Breast epithelium (tissue), 4 donors: Measurements from ENCODE around the gene ZNF132. TPM values are rescaled to one million over a fixed set of nuclear protein-coding genes. Genes with fewer than 3 reads are reported as not detected.
"Not testable (repeated sequence)": the region's sequence is repeated elsewhere in the genome, so short reads cannot be mapped to it uniquely, and the experiment has no call there.

Experiments
- DNase-seq, 2 donors: peaks; one replicate each; pipeline ENCODE4 v3.0.0-alpha.2; 2019; ENCODE audit warnings: low spot score in 2 of 2
- H3K27ac ChIP-seq, 2 donors: fragments of 200-600 bp; sonication (generic) in 1 of 2; one replicate each; pipeline ENCODE4 v1.5.1; 2016 to 2019; ENCODE audit warnings: mild to moderate bottlenecking in 1 of 2
- H3K27me3 ChIP-seq, 2 donors: fragments of 200-600 bp; sonication (generic) in 1 of 2; one replicate each; pipeline versions ENCODE4 v1.5.1 to v1.6.0; 2017 to 2019; ENCODE audit warnings: control low read depth in 1 of 2, mild to moderate bottlenecking in 1 of 2
- H3K36me3 ChIP-seq: fragments of 200-600 bp; one replicate; pipeline ENCODE4 v1.5.1; 2019
- H3K4me1 ChIP-seq, 2 donors: fragments of 200-600 bp; sonication (generic); one replicate each; pipeline ENCODE4 v1.5.1; 2016 to 2019; ENCODE audit warnings: control low read depth in 1 of 2
- H3K4me3 ChIP-seq, 3 donors: fragments of 200-600 bp; sonication (generic); 1 replicate in 2 of 3; 2 replicates in 1 of 3; pipeline ENCODE4 v1.5.1; 2016 to 2019; ENCODE audit warnings: mild to moderate bottlenecking in 3 of 3, moderate library complexity in 2 of 3
- H3K9me3 ChIP-seq, 2 donors: fragments of 200-600 bp; sonication (generic) in 1 of 2; one replicate each; pipeline ENCODE4 v1.5.1; 2016 to 2019; ENCODE audit warnings: control low read depth in 1 of 2
- CTCF ChIP-seq, 3 donors: fragments of 450-650 bp; IDR thresholded peaks; one replicate each; pipeline ENCODE4 v1.5.1; 2016 to 2017; ENCODE audit warnings: antibody characterized with exemption in 3 of 3, mild to moderate bottlenecking in 3 of 3, moderate library complexity in 3 of 3
- POLR2A ChIP-seq: fragments of 450-650 bp; IDR thresholded peaks from one replicate; pipeline ENCODE4 v1.6.1; 2016; ENCODE audit warnings: antibody characterized with exemption, mild to moderate bottlenecking, moderate library complexity
- POLR2AphosphoS5 ChIP-seq, 3 donors: sonication (generic); formaldehyde crosslinking; IDR thresholded peaks; one replicate each; pipeline ENCODE4 v1.6.1; 2017; ENCODE audit warnings: antibody characterized with exemption in 3 of 3
- intact Hi-C: fragments of 100-400 bp; cut with DNase I; formaldehyde crosslinking; loops from one replicate; pipeline ENCODE4 v1.15.1; 2023; ENCODE audit warnings: low total_unique reads
- total RNA-seq, 3 donors: library from RNA; depleted of rRNA; stranded (reverse); fragments of >200 nt; gene quantifications; one replicate each; pipeline ENCODE4 v1.1.0, GENCODE V29; 2016

Gene ZNF132
- total RNA-seq: 10 to 100 TPM in 1 of 3 donors, 1 to 10 TPM in 2; 3.5 to 13.3 (median 6.2) TPM

DNA sequence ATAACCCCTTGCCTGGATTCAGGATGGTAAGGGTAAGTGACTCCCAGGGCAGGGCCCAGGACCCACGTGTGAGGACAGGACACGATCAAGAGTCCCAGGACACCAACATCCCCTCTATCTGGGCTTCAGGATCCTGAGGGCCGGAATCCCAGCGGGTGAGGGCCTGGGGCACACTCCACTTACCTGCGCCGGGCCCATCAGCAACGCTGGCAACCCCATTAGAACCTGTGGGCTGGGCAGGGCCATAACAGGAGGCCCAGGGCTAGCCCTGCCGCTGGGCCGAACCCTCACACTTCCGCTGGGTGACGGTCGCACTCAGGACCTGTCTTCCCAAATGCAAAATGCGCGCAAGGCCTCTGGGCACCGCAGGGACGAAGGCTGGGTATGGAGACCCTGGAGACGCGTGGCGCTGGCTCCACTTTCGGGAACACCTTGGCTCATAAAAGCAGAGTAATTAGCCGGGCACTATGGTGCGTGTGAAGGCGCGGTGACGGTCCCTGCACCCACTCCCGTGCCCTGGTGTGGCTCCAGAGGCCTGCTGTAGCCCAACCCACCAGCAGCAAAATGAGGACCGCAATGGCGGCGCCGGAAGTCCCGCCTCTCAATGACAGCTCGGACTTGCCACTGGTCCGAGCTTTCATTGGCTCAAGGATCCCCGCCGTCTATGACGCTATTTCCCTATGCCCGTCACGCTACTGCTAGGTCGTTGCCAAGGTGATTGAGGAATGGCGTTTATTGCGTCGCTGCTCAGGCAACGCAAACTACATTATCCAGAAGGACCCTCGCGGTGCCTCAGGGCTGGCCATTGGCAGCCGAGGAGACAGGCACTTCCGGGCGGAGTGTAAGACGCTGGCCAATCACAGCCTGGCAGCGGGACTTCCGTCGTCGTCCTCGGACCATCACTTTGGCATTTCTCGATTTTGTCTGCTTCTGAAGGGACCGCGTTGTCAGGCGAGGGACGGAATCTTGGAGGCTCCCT is at the start of gene ZNF132:
ZNF132 (minus strand) TSS at position 578 of the 979 bp plus-strand sequence; CDS start at position 246, 332 bp downstream.
- intact Hi-C loops: no loop called here
- H3K4me3 ChIP-seq: peak within 1 kb of the TSS; percentile 64 to 92 (median 68)
- no peaks in the 10 kb centered on the region for H3K4me1 ChIP-seq
- TF ChIP-seq POLR2AphosphoS5 (IDR thresholded peaks at IDR 0.05): peak; percentile 85 to 96 (median 87)
- no peak for TF ChIP-seq CTCF (IDR thresholded peaks at IDR 0.05)
- TF ChIP-seq POLR2A: no peak
- peak; percentile 92 to 99 for DNase-seq
- no peaks in the 10 kb centered on the region for H3K27me3 ChIP-seq
- H3K36me3 ChIP-seq: peaks cover 15% of the 10 kb centered on the region
- H3K27ac ChIP-seq: peak within 1 kb of the TSS; percentile 75 to 90
- H3K9me3 ChIP-seq: peaks cover 46 to 47% of the 10 kb centered on the region in 2 donors

DNA sequence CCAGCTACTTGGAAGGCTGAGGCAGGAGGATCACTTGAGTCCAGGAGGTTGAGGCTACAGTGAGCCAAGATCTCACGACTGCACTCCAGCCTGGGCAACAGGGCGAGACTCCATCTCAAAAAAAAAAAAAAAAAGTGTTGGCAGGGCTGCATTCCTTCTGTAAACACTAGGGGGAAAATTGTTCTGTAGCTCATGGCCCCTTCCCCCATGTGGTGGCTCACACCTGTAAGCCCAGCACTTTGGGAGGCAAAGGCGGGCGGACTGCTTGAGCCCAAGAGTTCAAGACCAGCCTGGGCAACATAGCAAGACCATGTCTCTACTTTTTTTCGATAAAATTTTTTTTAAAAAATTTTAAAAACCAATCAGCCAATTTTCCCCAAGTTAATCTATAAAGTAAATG is 44.4 kb upstream of the ZNF132 start:
- H3K4me1 ChIP-seq, H3K4me3 ChIP-seq, H3K27ac ChIP-seq, DNase-seq, H3K36me3 ChIP-seq, intact Hi-C loops, H3K9me3 ChIP-seq, H3K27me3 ChIP-seq: not testable (repeated sequence)

DNA sequence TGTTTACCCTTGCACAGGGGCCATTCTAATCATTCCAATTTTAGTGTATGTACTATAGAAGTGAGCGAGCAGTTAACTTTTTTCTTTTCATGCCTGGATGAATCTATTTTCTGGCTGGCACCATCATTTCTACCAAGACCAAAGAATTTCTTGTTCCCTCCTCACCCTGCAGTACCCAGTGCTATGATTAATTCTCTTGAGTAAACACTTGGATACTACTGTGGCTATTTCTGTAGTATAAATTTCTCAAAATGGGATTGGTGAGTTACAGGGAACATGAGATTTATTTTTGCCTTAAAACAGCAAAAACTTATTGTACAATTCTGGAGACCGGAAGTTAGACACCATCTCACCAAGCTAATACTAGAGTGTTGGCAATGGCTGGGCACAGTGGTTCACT is 43.8 kb upstream of the ZNF132 start:
- DNase-seq: no peak
- no peak for TF ChIP-seq POLR2AphosphoS5 (IDR thresholded peaks at IDR 0.05)
- TF ChIP-seq POLR2A: no peak
- no peak for TF ChIP-seq CTCF (IDR thresholded peaks at IDR 0.05)
- H3K9me3 ChIP-seq: no peaks in the 10 kb centered on the region
- intact Hi-C loops: no loop called here
- no peak overlapping the region for H3K27ac ChIP-seq
- H3K36me3 ChIP-seq: no peaks in the 10 kb centered on the region
- H3K27me3 ChIP-seq: no peaks in the 10 kb centered on the region
- no peaks in the 10 kb centered on the region for H3K4me1 ChIP-seq
- no peak overlapping the region for H3K4me3 ChIP-seq

DNA sequence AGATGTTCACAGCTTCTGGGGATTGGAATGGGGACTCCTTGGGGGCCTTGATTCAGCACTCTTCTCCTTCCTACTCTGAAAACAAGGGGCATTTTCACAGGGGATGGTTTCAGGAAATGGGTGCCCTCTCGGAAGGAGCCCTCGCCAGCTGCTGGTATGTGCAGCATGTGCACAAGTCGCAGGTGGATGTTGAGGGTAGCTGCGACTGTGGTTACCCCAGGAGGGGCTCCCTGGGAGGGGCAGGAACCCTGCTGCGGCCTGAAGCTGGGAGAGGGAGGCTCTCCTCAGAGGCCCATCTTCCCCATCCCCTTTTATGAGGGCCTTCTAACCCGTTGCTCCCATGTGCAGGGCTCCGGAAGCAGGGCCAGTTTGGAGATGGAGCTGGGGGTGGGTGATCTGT is 42.4 kb upstream of the ZNF132 start:
- DNase-seq: no peak
- Histone ChIP-seq H3K36me3 (no peaks in the 10 kb centered on the region), H3K4me3 (no peak overlapping the region), H3K9me3 (no peaks in the 10 kb centered on the region), H3K27me3 (no peaks in the 10 kb centered on the region), H3K4me1 (no peaks in the 10 kb centered on the region), H3K27ac (no peak overlapping the region)
- intact Hi-C loops: no loop called here
- TF ChIP-seq CTCF (IDR thresholded peaks at IDR 0.05) (no peak), POLR2AphosphoS5 (IDR thresholded peaks at IDR 0.05) (no peak), POLR2A (no peak)

DNA sequence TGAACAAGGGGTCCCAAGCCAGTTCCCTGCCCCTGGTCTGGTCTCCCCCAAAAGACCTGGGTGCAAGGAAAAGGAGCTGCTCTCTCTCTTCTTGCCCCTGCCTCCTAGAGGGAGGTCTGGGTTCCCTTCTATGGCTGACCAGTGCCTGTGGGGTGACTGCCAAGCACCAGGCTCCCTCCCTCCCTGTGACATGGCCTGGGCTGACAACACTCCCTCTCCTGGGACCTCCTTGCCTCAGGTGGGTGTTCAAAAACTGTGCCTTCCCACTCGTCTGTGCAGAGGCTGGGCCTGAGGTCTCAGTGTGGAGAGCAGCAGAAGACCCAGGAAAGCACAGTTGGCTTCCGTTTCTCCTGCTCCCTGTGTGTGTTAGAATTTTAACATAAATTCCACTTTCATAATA is 40.9 kb upstream of the ZNF132 start:
- intact Hi-C loops: no loop called here
- no peak for TF ChIP-seq POLR2AphosphoS5 (IDR thresholded peaks at IDR 0.05)
- no peak for TF ChIP-seq POLR2A
- TF ChIP-seq CTCF (IDR thresholded peaks at IDR 0.05): no peak
- no peak for DNase-seq

More for the DNA sequence above, 40.9 kb upstream of the ZNF132 start:
- Histone ChIP-seq H3K4me1 (peaks cover 5 to 9% of the 10 kb centered on the region in 2 donors), H3K9me3 (no peaks in the 10 kb centered on the region), H3K27me3 (no peaks in the 10 kb centered on the region), H3K4me3 (no peak overlapping the region), H3K36me3 (no peaks in the 10 kb centered on the region), H3K27ac (no peak overlapping the region)
